Small intestine (tissue), 7 donors: ENCODE data around the gene ANKK1. TPM values are rescaled to one million over a fixed set of nuclear protein-coding genes. Genes with fewer than 3 reads are reported as not detected.

Experiments used
- DNase-seq, 2 donors: peaks; one replicate each; pipeline versions ENCODE4 v3.0.0 to v3.0.0-alpha.2; 2013
- FAIRE-seq: peaks from 2 replicates; lab custom pipeline; 2012; peaks lifted over from hg19 to GRCh38; lab: Jason Lieb, UNC
- H3K27ac ChIP-seq, 3 donors: one replicate each; pipeline ENCODE4 v1.5.1; 2013; ENCODE audit warnings: low read length in 2 of 3, mild to moderate bottlenecking in 2 of 3, control low read depth in 1 of 3, inconsistent platforms in 1 of 3, low read depth in 1 of 3, moderate library complexity in 1 of 3
- H3K27me3 ChIP-seq, 3 donors: one replicate each; pipeline ENCODE4 v1.6.1; 2013; ENCODE audit warnings: low read length in 3 of 3, inconsistent platforms in 1 of 3; ENCODE audit not compliant: control insufficient read depth in 3 of 3, insufficient read depth in 3 of 3
- H3K36me3 ChIP-seq, 3 donors: one replicate each; pipeline ENCODE4 v1.6.1; 2013; ENCODE audit warnings: low read length in 3 of 3, inconsistent platforms in 1 of 3, low read depth in 1 of 3, mild to moderate bottlenecking in 1 of 3, moderate library complexity in 1 of 3; ENCODE audit not compliant: control insufficient read depth in 3 of 3, insufficient read depth in 2 of 3
- H3K4me1 ChIP-seq, 3 donors: one replicate each; pipeline ENCODE4 v1.6.1; 2013; ENCODE audit warnings: low read length in 2 of 3, inconsistent platforms in 1 of 3, low read depth in 1 of 3, mild to moderate bottlenecking in 1 of 3, moderate library complexity in 1 of 3; ENCODE audit not compliant: control insufficient read depth in 3 of 3, insufficient read depth in 2 of 3
- H3K4me3 ChIP-seq, 3 donors: one replicate each; pipeline ENCODE4 v1.5.1; 2013; ENCODE audit warnings: low read length in 3 of 3, control low read depth in 1 of 3, inconsistent platforms in 1 of 3, low read depth in 1 of 3, mild to moderate bottlenecking in 1 of 3, moderate library complexity in 1 of 3
- H3K9me3 ChIP-seq, 2 donors: one replicate each; pipeline ENCODE4 v1.6.1; 2013; ENCODE audit warnings: low read depth in 1 of 2, low read length in 1 of 2; ENCODE audit not compliant: control insufficient read depth in 2 of 2, insufficient read depth in 1 of 2
- WGBS, 3 donors: extraction: QIAGEN DNeasy Blood & Tissue Kit; methylation state at CpG; one replicate each; pipeline ENCODE4 v1.1.7; 2013; 5-methylcytosine and 5-hydroxymethylcytosine counted together
- polyA plus RNA-seq, 4 donors: library from polyadenylated mRNA; stranded (reverse) in 3 of 4; unstranded in 1 of 4; fragments of 200-250 nt in 3 of 4; fragments of 120-200 nt in 1 of 4; gene quantifications; one replicate each; pipeline versions ENCODE4 v1.2.1 to v1.2.3, GENCODE V29; 2013
- donor health status: healthy with polysubstance abuse.
- donor health status: control.
- donor health status: control.
- donor health status: Bipolar disorder and iron deficiency.
- donor health status: healthy.

ANKK1 gene
- polyA plus RNA-seq, 4 donors = 0.18 to 0.30 (median 0.22) TPM; not detected in 1

- DNase-seq = no peak
- H3K27ac ChIP-seq = no peak overlapping the region
- no peaks in the 10 kb centered on the region for H3K36me3 ChIP-seq
- no peak for FAIRE-seq
- no peaks in the 10 kb centered on the region for H3K9me3 ChIP-seq
- WGBS, 3 donors = 82 to 83% (median 82%) methylated on average over 11 to 14 of the region's 14 CpGs
- no peaks in the 10 kb centered on the region for H3K27me3 ChIP-seq
- no peaks in the 10 kb centered on the region for H3K4me1 ChIP-seq
- H3K4me3 ChIP-seq = no peak overlapping the region
These were observed 31.9 kb downstream of the ANKK1 start for GRCh38 chr11:113419454-113420003.

GRCh38 chr11:113420808-113421207 lies 33.2 kb downstream of the ANKK1 start:
- Histone ChIP-seq H3K9me3 (no peaks in the 10 kb centered on the region), H3K36me3 (no peaks in the 10 kb centered on the region), H3K27me3 (no peaks in the 10 kb centered on the region), H3K4me3 (no peak overlapping the region), H3K4me1 (no peaks in the 10 kb centered on the region), H3K27ac (no peak overlapping the region)
- 53 to 69% (median 61%) methylated on average over 2 of the region's 2 CpGs for WGBS, 3 donors
- no peak for FAIRE-seq
- DNase-seq = no peak

- H3K4me3 ChIP-seq = no peak overlapping the region
- no peaks in the 10 kb centered on the region for H3K4me1 ChIP-seq
- FAIRE-seq (no peak), DNase-seq (no peak)
- H3K36me3 ChIP-seq = no peaks in the 10 kb centered on the region
- H3K9me3 ChIP-seq = no peaks in the 10 kb centered on the region
- no peaks in the 10 kb centered on the region for H3K27me3 ChIP-seq
- WGBS, 3 donors = 89 to 91% (median 90%) methylated on average over 6 of the region's 6 CpGs
- H3K27ac ChIP-seq = no peak overlapping the region
These were observed 39.1 kb downstream of the ANKK1 start for GRCh38 chr11:113426686-113427085.

- H3K27me3 ChIP-seq = no peaks in the 10 kb centered on the region
- no peak overlapping the region for H3K27ac ChIP-seq
These were observed 44.2 kb downstream of the ANKK1 start for GRCh38 chr11:113431746-113432145.

GRCh38 chr11:113435190-113435968 lies 47.8 kb downstream of the ANKK1 start:
- H3K4me3 ChIP-seq = no peak overlapping the region
- no peaks in the 10 kb centered on the region for H3K27me3 ChIP-seq
- no peaks in the 10 kb centered on the region for H3K4me1 ChIP-seq
- WGBS, 3 donors = 86 to 94% (median 90%) methylated on average over 7 to 8 of the region's 8 CpGs
- H3K27ac ChIP-seq = no peak overlapping the region
- DNase-seq (no peak), FAIRE-seq (no peak)
- no peaks in the 10 kb centered on the region for H3K36me3 ChIP-seq
- no peaks in the 10 kb centered on the region for H3K9me3 ChIP-seq

More at GRCh38 chr11:113431746-113432145, 44.2 kb downstream of the ANKK1 start:
- H3K4me3 ChIP-seq = no peak overlapping the region
- DNase-seq (no peak), FAIRE-seq (no peak)
- H3K9me3 ChIP-seq = no peaks in the 10 kb centered on the region
- H3K4me1 ChIP-seq = no peaks in the 10 kb centered on the region
- no peaks in the 10 kb centered on the region for H3K36me3 ChIP-seq
- WGBS, 3 donors = 84 to 93% (median 90%) methylated on average over 4 of the region's 4 CpGs

- H3K4me1 ChIP-seq = no peaks in the 10 kb centered on the region
- H3K4me3 ChIP-seq = no peak overlapping the region
- WGBS, 3 donors = 67 to 75% (median 68%) methylated on average over 6 of the region's 6 CpGs
- no peaks in the 10 kb centered on the region for H3K27me3 ChIP-seq
- H3K27ac ChIP-seq = no peak overlapping the region
- FAIRE-seq (no peak), DNase-seq (no peak)
- H3K36me3 ChIP-seq = no peaks in the 10 kb centered on the region
- no peaks in the 10 kb centered on the region for H3K9me3 ChIP-seq
These were observed 49.2 kb downstream of the ANKK1 start for GRCh38 chr11:113436672-113437252.

- Histone ChIP-seq H3K4me1 (no peaks in the 10 kb centered on the region), H3K4me3 (no peak overlapping the region), H3K9me3 (no peaks in the 10 kb centered on the region), H3K36me3 (no peaks in the 10 kb centered on the region), H3K27ac (no peak overlapping the region), H3K27me3 (peaks cover 0 to 3% (median 0%) of the 10 kb centered on the region in 3 donors)
- no peak for DNase-seq
- WGBS, 3 donors = 83 to 89% (median 85%) methylated on average over 2 of the region's 2 CpGs
- no peak for FAIRE-seq
These were observed 53.2 kb downstream of the ANKK1 start for GRCh38 chr11:113440816-113441215.

- WGBS, 3 donors = 56 to 75% (median 69%) methylated on average over 7 of the region's 7 CpGs
- Histone ChIP-seq H3K4me1 (no peaks in the 10 kb centered on the region), H3K27me3 (peaks cover 0 to 3% (median 0%) of the 10 kb centered on the region in 3 donors), H3K36me3 (no peaks in the 10 kb centered on the region), H3K27ac (no peak overlapping the region), H3K9me3 (no peaks in the 10 kb centered on the region), H3K4me3 (no peak overlapping the region)
- FAIRE-seq = no peak
- no peak for DNase-seq
These were observed 57.0 kb downstream of the ANKK1 start for GRCh38 chr11:113444502-113445123.
